Ascending aorta (tissue), 2 donors: ENCODE results near the gene HACE1. TPM values are rescaled to one million over a fixed set of nuclear protein-coding genes. Genes with fewer than 3 reads are reported as not detected.

Experiments used
- DNase-seq, 2 donors: peaks; one replicate each; pipeline ENCODE4 v3.0.0-alpha.2; 2019; ENCODE audit warnings: low spot score in 2 of 2
- H3K27ac ChIP-seq, 2 donors: fragments of 200-600 bp; sonication (generic); one replicate each; pipeline ENCODE4 v1.5.1; 2016 to 2017; ENCODE audit warnings: mild to moderate bottlenecking in 1 of 2
- H3K27me3 ChIP-seq: fragments of 200-600 bp; sonication (generic); one replicate; pipeline ENCODE4 v1.5.1; 2017
- H3K36me3 ChIP-seq, 2 donors: fragments of 200-600 bp; sonication (generic); one replicate each; pipeline ENCODE4 v1.5.1; 2016
- H3K4me1 ChIP-seq, 2 donors: fragments of 200-600 bp; sonication (generic); one replicate each; pipeline ENCODE4 v1.5.1; 2016 to 2017; ENCODE audit warnings: mild to moderate bottlenecking in 1 of 2
- H3K4me3 ChIP-seq, 2 donors: fragments of 200-600 bp; sonication (generic); one replicate each; pipeline ENCODE4 v1.5.1; 2016 to 2017; ENCODE audit warnings: mild to moderate bottlenecking in 1 of 2
- H3K9me3 ChIP-seq, 2 donors: fragments of 200-600 bp; sonication (generic); one replicate each; pipeline ENCODE4 v1.5.1; 2016
- intact Hi-C: fragments of 100-400 bp; cut with DNase I; formaldehyde crosslinking; loops from one replicate; pipeline ENCODE4 v1.15.1; 2023
- total RNA-seq: library from RNA; depleted of rRNA; stranded (reverse); fragments of >200 nt; gene quantifications from one replicate; pipeline ENCODE4 v1.1.0, GENCODE V29; 2016
- TF ChIP-seq, protein P1 (sequence below), 3 experiments: fragments of 200-600 bp in 2 of 3; fragments of 450-650 bp in 1 of 3; sonication (generic) in 2 of 3; IDR thresholded peaks; one replicate each; pipeline ENCODE4 v1.5.1; 2016 to 2019; ENCODE audit warnings: antibody characterized with exemption in 3 of 3, mild to moderate bottlenecking in 1 of 3, moderate library complexity in 1 of 3

Gene HACE1
- total RNA-seq, 1 donor from 2014 or later, result 7.7 TPM

DNA sequence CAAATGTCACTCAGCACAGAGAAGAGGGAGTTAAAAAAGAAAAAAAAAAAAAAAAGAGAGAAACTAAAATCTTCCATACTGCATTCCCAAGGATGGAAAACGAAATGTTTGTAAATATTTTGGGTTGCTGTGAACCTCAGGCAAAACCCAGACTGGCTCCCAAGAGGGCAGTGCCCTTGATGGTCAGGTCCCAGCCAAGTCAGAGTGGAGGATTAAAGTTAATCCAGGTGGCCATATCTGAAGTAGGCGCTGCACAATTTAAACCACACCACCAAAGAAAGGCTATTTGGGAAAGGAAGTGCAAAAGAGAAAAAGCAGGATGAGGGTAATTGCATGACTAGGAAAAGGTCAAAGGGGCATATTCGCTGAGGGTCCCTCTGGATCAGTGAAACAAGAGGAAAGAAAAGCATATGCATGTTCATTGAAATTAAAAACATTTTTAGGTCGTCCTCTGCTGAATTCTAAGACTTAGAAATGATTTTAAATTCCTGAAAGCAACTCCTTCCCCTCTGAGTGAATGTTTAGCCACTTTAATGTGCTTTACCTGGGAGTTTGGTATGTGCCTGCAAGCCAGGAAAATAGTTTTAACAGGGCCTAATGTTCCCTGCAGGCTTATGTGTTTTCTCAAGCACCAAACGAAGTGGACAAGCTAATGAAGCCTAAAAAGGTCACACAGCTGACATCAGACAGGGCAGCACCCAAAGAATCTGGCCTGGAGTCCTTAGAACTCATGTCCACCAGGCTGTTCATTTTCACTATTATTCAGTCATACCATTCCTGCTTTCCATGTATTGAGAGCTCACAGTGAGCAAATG lies 159.1 kb downstream of the HACE1 start:
- TF ChIP-seq, protein P1, sequence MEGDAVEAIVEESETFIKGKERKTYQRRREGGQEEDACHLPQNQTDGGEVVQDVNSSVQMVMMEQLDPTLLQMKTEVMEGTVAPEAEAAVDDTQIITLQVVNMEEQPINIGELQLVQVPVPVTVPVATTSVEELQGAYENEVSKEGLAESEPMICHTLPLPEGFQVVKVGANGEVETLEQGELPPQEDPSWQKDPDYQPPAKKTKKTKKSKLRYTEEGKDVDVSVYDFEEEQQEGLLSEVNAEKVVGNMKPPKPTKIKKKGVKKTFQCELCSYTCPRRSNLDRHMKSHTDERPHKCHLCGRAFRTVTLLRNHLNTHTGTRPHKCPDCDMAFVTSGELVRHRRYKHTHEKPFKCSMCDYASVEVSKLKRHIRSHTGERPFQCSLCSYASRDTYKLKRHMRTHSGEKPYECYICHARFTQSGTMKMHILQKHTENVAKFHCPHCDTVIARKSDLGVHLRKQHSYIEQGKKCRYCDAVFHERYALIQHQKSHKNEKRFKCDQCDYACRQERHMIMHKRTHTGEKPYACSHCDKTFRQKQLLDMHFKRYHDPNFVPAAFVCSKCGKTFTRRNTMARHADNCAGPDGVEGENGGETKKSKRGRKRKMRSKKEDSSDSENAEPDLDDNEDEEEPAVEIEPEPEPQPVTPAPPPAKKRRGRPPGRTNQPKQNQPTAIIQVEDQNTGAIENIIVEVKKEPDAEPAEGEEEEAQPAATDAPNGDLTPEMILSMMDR (IDR thresholded peaks at IDR 0.05), result no peak
- Histone ChIP-seq H3K27ac (no peak overlapping the region), H3K4me1 (no peaks in the 10 kb centered on the region), H3K4me3 (no peak overlapping the region), H3K9me3 (no peaks in the 10 kb centered on the region), H3K36me3 (no peaks in the 10 kb centered on the region), H3K27me3 (no peaks in the 10 kb centered on the region)
- intact Hi-C loops, result no loop called here
- no peak for DNase-seq

DNA sequence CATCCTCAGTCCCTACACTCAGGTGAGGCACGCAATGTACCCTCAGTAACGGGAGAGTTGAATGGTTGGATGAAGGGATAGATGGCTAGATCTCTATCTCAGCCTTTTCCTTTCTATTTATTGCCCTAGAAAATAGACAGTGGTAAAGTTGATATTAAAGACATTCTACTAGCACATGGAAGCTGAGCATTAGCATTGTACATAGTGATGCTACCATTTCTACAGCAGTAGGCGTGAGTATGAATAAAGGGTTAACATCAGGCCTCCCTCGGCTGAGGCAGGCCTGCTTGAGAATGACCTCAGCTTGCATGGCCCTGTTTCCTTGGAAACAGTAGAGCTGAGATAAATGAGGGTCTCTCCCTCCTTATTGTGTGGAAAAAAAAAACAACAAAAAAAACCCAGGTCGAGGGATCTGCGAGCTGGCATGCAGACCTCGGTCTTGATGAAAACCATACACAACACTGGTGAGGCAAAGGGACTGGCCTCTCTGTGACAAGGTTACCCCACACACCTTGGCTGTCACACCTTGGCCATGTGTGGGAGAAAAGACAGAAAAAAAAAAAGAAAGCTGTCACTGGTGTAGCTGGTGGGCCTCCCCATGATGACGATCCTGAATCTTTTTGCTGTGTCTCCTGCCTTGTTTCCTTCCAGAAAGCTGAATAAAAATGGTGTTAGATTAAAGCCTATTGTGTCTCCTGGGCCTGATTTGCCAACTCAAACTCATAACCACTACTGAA lies 160.0 kb downstream of the HACE1 start:
- Histone ChIP-seq H3K4me1 (no peaks in the 10 kb centered on the region), H3K36me3 (no peaks in the 10 kb centered on the region), H3K4me3 (no peak overlapping the region), H3K9me3 (no peaks in the 10 kb centered on the region), H3K27me3 (no peaks in the 10 kb centered on the region), H3K27ac (no peak overlapping the region)
- intact Hi-C loops, result no loop called here
- TF ChIP-seq, protein P1 (IDR thresholded peaks at IDR 0.05), result no peak
- DNase-seq, result no peak

DNA sequence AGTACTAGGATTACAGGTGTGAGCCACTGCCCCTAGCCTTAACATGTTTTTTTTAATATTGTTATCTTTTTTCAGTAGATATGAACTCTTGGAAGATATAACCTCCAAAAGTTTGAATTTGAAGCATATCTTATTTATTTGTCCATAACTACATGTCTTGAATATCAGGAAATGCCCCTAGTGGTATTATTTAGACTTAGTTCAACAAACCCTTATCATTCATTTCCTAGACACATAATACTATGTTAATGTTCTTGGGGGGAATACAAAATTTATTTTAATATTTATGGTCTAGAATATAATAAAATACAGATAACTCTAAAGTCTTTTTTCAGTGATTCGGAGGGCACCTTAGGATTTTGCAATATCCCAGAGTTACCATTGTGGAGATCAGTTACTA lies 160.7 kb downstream of the HACE1 start:
- Histone ChIP-seq H3K27me3 (no peaks in the 10 kb centered on the region), H3K4me3 (no peak overlapping the region), H3K9me3 (no peaks in the 10 kb centered on the region), H3K36me3 (no peaks in the 10 kb centered on the region), H3K4me1 (no peaks in the 10 kb centered on the region), H3K27ac (no peak overlapping the region)
- TF ChIP-seq, protein P1 (IDR thresholded peaks at IDR 0.05), result no peak
- intact Hi-C loops, result no loop called here
- DNase-seq, result no peak

DNA sequence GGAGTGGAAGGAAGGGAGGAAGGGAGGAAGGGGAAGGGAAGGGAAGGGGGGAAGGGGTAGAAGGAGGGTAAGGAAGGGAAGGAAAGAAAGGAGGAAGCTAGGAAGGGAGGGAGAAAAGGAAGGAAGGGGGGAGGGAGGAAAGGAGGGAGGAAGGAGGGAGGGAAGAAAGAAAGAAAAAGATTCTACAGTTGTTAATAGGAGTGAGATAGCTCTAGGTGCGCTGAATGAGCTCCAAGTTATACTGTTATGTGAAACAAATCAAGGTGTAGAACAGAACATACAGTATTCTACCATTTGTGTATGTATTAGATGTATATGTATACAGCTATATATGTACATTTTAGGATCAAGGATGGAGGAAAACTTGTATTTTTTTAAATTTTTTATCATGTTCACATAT lies 167.7 kb downstream of the HACE1 start:
- Histone ChIP-seq H3K4me1 (no peaks in the 10 kb centered on the region), H3K4me3 (no peak overlapping the region), H3K36me3 (no peaks in the 10 kb centered on the region), H3K27ac (no peak overlapping the region), H3K27me3 (no peaks in the 10 kb centered on the region), H3K9me3 (no peaks in the 10 kb centered on the region)
- TF ChIP-seq, protein P1 (IDR thresholded peaks at IDR 0.05), result no peak
- intact Hi-C loops, result no loop called here
- no peak for DNase-seq

DNA sequence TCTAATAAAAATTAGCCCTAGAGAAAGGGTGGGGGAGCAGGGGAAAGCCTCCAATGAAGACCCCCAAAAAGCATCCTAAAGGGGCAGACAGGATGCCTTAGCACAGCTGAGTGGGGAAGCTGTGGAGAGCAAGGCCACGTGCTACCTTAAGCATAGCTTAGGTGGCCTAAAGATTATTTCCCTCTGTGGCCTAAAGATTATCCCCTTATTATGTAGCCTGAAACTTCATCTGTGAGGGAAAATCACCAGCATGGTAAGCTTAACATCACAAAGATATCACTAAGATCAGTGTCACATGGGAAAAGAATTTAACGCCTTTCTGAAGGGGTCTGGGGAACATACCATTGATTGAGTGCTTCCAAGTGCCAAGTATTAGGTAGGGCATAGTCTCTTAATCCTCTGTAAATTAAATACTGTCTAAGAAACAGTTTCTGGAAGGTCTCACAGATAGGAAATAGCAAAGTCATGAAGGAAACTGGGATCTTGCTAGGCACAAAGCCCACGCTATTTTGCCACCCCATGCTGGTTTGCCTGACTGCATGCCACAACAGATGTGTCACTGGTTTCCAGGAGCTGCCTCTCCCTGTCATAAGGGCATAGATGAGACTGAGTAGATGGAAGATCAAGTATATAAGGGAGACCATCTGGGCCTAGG lies 170.0 kb downstream of the HACE1 start:
- no peak for DNase-seq
- Histone ChIP-seq H3K27me3 (no peaks in the 10 kb centered on the region), H3K36me3 (no peaks in the 10 kb centered on the region), H3K27ac (no peak overlapping the region), H3K4me3 (no peak overlapping the region), H3K9me3 (no peaks in the 10 kb centered on the region), H3K4me1 (no peaks in the 10 kb centered on the region)
- TF ChIP-seq, protein P1 (IDR thresholded peaks at IDR 0.05), result no peak
- intact Hi-C loops, result no loop called here
